GM19395 (cell line): ENCODE measurements around the gene SCTR.

Experiments
- ATAC-seq: cut with Tn5 transposase; IDR thresholded peaks from one replicate; pipeline ENCODE4 v1.9.1; 2021; ENCODE audit warnings: mild to moderate bottlenecking, moderate library complexity; ENCODE audit not compliant: unreplicated experiment

Gene SCTR

DNA sequence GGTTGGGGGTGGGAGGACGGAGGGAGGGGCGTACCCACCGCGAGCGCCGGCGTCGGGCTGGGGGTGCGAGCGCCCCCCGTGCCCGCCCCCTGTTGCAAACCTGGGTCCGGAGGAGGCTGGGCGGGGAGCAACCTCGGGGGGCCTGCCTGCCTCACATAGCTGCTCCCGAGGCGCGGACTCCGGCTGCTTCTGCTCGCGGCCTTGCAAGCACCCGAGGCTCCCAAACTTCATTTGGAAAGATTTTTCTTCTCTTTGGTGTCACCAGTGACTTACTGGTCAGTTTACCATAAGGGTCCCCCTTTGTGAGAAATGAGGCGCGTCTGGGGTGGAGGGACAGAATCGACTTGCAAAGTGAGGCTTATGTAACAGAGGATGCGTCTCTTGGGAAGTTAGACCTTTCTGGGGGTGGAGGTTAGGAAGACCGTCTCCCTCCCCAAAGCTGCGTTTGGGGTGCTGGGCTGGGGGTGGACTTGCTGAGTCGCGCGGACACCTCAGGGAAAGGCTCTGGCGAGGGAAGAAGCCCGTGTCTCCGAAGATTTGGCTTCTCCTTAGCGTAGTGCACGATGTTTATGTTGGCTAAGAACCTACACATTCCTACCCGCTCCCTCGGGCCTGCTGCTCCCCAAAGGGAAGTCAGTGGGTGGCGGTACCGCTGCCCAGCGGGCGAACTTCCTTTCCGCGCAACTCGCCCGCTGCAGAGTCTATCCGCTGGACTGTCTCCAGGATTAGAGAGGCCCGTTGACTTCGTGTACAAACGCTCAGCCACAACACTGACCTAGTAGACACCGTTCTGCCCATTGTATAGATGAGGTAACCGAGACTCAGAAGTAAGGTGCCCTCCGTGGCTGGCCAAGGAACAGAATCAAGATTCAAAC lies 92.1 kb downstream of the SCTR start:
- ATAC-seq, result peak; percentile 2

DNA sequence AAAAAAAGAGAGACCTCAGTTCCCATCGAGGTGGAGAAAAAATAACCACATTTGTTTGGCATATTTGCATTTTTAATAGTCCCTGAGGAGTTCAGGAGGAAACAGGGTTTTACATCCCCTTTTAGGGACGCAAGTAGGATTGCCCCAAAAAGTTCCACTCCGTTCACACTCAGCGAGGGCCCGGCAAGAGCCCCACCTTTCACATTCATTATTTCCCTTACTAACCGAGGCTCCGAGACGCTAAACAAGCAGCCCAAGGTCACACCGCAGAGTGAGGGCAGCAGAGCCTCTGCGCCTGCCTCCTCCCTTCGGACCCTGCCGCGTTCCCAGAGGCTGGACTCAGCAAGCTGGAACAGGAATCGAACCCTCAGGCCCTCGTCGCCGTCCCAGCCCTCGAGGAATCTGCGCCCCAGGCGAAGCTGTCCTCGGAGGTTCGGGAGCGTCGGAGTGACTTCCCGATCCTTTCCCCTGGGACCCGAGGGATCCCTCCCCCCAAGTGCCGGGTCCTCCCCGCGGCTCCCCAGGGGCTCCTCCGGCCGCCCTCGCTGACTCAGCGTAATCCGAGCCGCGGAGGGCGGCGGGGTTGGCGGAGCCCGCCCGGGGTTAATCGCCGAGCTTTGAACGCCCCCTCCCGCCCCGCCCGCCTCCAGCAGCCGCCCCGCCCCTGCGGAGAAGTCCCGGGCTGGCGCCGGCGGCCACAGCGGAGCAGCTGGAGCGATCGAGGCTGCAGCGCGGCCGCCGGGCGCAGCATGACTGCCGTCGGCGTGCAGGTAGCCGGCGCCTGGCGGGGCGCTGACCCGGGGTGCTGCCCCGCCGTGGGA lies 92.9 kb downstream of the SCTR start, which contains the start of gene TMEM37:
Gene TMEM37, plus strand, starts transcription at position 700 of the 821 bp plus-strand sequence. Its CDS starts 50 bp downstream, at position 750.
- peak; percentile 69 for ATAC-seq

DNA sequence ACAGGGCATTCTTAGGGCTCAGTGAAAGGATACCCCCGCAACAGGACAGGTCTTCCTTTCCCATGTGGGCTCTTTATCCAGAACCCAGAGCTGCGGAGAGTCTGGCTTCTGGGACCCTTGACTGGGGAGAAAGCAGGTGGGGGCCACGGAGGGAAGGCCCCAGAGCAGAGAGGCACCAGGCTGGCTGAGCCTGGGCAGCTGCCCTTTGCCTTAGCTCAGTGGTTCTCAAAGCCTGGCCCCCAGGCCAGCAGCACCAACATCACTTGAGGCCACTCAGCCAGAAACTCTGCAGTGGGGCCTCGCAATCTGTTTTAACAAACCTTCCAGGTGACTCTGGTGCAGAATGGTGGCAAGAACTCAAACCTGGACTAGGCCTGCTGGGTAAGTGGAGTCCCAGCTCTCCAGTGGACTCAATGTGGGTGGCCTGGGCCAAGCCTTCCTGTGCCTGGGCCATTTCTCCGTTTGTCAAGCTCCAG lies 94.2 kb downstream of the SCTR start:
- no peak for ATAC-seq

DNA sequence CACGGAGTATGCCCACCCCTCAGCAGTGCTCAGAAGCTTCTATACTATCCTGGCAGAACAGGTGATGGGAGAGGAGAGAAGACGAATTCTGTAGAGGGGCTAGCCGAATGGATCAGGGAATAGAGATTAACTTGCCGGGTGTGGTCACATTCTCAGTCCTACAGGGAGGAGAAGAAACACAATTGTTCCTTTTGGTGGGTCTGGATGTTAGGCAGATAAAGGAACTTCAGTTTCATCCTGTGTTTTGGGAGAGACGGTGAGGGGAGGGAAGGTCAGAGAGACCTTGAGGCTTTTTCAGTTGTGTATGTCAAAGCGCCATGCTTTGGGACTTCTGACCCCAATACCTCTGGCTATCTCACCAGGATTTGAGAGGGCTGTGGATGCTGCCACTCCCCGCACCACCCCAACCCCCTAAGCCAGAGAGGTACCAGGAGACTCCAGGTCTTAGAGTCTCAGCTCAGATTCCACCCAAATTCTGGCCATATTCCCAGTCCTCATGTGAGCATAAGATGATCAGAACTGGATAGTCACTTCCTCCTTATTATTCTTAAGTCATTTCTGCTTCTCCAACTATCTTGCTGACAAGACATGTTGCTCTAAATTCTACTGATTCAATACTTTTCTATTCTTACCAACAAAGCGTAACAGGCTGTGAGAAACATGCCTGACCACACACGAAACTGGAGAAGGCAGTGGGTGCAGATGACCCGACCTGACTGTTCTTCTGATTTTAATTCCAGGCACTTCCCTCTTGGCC lies 94.9 kb downstream of the SCTR start:
- ATAC-seq, result no peak

DNA sequence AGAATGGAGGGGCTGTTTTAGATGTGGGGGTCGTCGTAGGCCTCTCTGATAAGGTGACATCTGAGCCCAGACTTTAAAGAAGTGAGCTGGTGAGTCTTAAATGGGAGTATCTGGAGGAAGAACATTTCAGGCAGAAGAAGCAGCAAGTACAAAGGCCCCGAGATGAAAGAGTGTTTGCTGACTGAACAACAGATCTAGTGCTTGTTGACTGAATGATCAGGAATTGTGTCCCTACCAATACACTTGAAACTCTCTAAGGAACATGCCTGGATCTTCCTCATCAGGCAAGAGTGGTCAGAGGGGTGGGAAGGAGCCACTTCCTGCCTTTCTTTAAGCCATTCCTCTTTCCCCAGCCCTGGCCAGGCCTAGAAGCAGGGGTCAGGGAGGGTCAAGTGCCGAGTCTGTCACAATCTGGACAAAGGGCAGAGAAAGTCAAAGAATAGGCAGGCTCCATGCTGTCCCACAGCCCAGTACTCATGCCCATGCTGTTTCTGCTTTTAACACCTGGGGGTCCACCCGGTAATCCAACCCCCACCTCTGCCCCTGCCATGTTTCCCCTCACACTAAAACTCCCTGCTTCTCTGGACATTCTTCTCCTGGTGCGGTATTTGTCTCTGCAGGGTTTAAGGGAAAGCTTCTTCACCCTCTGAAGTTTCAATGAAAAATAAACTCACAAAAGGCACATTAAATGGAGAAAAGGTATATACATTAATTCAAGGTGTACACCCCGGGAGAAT lies 95.6 kb downstream of the SCTR start:
- no peak for ATAC-seq

GRCh38 chr2:119427756-119428155 lies 96.5 kb downstream of the SCTR start:
- ATAC-seq, result no peak

DNA sequence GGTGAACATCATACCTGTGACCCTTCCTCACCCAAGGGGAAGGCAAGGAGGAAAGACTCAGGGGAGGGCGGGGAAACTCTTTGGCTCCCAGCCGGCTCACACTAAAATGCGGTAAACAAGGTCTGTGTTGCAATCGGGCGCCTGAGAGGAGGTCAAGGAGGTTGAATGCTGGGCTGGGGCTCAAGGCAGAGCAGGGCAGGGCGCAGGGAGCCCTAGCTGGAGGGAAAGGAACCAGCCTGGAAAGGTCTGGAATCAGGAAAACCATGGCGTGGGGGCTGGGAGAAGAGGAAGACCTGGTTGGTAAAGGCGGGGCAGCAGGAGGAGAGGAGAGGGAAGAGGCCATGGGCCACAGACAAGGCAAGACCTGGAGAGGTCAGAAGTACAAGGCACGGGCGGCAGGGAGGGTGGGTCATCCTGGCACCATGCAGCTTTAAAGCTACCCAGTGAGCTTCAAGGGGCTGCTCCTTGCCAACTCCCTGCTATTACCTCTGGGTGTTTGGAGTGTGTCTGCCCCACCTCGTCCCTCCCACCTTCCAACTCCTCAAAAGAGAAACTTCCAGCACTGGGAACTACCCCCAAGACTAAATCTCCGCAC lies 97.4 kb downstream of the SCTR start:
- no peak for ATAC-seq

DNA sequence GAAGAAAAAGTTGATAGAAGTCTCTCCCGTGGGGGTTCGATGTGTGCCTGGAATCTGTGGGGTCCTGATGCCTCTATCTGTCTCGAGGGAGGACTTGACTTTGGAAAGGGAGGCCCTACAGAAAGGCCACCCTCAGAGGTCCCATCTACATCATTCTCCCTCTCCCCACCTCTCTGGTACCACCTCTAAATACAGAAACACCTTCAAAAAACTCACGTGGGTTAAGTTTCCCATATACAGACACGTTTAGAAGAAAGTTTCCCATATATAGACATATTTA lies 97.9 kb downstream of the SCTR start:
- no peak for ATAC-seq

- no peak for ATAC-seq
These were observed 98.5 kb downstream of the SCTR start for GRCh38 chr2:119425620-119426395.

- ATAC-seq, result no peak
These were observed 99.2 kb downstream of the SCTR start for GRCh38 chr2:119425119-119425405.

DNA sequence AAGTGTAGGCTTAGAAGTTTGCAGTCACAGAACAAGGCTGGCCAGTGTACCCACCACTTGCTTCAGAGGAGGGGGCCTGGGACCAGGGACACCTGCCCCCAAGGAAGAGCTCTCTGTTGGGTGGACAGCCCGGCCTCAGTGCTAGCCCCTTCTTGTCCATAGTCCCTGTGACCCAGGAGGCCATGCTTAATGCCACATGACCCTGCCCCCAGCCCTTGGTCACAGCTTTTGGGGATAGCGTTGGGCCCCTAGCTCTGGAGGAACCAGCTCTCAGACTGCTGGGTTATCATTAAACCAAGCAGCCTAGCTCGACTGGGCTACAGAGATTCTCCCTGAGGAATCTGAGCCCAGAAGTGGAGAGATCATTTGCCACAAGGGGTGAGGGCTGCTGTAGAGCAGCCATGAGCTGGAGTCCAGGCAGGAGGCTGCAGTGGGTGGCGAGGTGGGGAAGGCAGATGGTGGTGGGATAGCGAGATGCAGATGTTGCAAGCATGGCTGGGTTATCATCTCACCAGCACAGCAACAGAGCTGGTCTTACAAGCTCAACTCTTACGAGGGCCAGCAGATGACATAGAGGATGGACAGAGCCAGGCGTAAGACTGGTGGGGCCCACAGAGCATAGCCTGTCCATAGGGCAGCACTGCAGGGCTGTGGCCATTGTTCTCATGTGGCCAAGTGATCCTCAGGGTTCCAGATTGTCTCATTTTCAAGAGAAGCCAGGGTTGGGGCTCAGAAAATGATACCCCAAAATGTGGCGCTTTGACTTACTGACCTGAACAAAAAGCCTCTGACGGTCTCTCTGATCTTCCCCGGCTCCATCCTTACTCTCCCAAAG lies 99.8 kb downstream of the SCTR start:
- no peak for ATAC-seq

DNA sequence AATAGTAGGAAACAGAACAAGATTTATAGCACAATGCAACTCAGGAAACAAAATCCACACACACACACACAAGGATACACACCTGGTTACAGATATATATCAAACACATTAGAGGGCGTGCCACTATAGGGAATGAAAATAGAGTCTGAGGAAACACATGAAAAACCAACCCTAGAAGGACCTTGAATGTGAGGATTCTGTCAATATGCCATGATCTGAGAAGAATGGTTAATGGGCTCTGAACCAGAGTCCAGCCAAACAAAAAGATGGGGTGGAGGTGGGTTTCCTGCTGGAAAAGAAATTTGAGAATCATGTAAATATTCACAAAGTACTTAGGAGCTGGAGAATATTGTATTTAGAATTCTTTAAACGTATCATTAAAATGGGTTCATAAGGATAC lies 100.5 kb downstream of the SCTR start:
- ATAC-seq, result no peak

GRCh38 chr2:119423108-119423444 lies 101.2 kb downstream of the SCTR start:
- no peak for ATAC-seq

GRCh38 chr2:119422360-119423107 lies 101.7 kb downstream of the SCTR start:
- ATAC-seq, result no peak

DNA sequence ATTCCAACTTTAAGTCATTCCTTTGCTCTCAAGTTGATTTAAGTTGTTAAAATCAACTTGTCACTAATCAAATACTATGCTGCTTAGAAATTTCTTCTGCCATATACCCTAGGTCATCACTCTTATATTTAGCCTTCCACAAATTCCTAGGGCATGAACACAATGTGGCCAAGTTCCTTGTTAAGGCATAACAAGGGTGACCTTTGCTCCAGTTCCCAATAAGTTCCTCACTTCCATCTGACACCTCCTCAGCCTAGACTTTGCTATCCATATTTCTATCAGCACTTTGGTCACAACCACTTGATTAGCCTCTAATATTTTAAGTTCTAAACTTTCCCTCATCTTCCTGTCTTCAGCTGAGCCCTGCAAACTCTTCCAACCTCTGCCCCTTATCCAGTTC lies 102.5 kb downstream of the SCTR start:
- no peak for ATAC-seq

DNA sequence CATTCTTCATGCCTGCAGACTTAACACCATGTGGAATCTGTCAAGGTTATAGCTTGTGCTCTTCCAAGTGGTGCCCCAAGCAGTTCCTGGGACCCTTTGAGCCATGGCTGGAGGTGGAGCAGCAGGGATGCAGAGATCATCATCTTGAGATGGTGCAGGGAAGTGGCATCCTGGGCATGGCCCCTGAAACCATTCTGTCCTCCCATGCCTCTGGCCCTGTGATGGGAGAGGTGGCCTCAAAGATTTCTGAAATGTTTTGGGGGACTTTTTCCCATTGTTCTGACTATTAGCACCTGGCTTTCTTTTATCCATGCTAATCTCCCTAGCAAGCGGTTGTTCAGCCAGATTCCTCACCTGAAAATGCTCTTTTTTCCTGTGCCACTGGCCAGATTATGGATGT lies 103.0 kb downstream of the SCTR start:
- ATAC-seq, result no peak

GRCh38 chr2:119419803-119420508 lies 104.3 kb downstream of the SCTR start:
- ATAC-seq, result no peak

DNA sequence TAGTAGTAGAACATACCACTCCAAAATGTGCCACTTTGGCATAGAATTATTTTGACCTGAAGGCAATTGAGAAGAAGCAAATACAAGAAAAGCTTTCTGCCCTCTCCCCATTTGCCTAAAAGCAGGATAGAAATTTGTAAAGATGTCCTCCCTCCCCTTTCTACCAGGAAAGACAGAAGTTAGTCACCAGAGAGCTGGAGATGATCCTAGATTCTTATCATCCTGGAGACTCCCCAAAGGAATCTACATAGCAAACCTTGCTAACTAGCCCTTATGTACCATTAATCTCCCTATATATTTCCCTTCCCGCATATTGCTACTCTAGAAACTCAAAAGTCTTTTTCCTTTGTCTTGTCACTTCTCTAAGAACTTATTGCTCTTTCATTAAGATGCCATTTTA lies 105.2 kb downstream of the SCTR start:
- ATAC-seq, result no peak
